GM23248 (cell line): ENCODE measurements around the gene CDH11. TPM values are rescaled to one million over a fixed set of nuclear protein-coding genes. Genes with fewer than 3 reads are reported as not detected.

Source experiments
- DNase-seq: peaks from one replicate; pipeline ENCODE4 v3.0.0-alpha.2; 2015
- H2AFZ ChIP-seq: fragments of 200-600 bp; sonication (generic); 2 replicates; pipeline ENCODE4 v1.6.1; 2016; ENCODE audit warnings: antibody characterized with exemption
- H3F3A ChIP-seq: fragments of 200-600 bp; sonication (generic); 2 replicates; pipeline ENCODE4 v1.6.1; 2016; ENCODE audit warnings: mild to moderate bottlenecking, antibody characterized with exemption, mixed run types; ENCODE audit not compliant: insufficient read depth
- H3K27ac ChIP-seq: fragments of 200-600 bp; sonication (generic); 2 replicates; pipeline ENCODE4 v1.5.1; 2016; ENCODE audit warnings: mild to moderate bottlenecking
- H3K27me3 ChIP-seq: fragments of 200-600 bp; sonication (generic); replicated peaks from 2 replicates; pipeline ENCODE4 v1.6.1; 2016; ENCODE audit warnings: mild to moderate bottlenecking; ENCODE audit not compliant: insufficient read depth
- H3K36me3 ChIP-seq: fragments of 200-600 bp; sonication (generic); 2 replicates; pipeline ENCODE4 v1.6.1; 2016; ENCODE audit warnings: low read depth, mild to moderate bottlenecking
- H3K4me1 ChIP-seq: fragments of 200-600 bp; sonication (generic); 2 replicates; pipeline ENCODE4 v1.6.1; 2016; ENCODE audit warnings: mild to moderate bottlenecking; ENCODE audit not compliant: insufficient read depth
- H3K4me2 ChIP-seq: fragments of 200-600 bp; sonication (generic); one replicate; pipeline ENCODE4 v1.6.1; 2016; ENCODE audit warnings: mild to moderate bottlenecking; ENCODE audit not compliant: unreplicated experiment
- H3K4me3 ChIP-seq: fragments of 200-600 bp; sonication (generic); 2 replicates; pipeline ENCODE4 v1.5.1; 2016; ENCODE audit warnings: mild to moderate bottlenecking
- H3K79me2 ChIP-seq: fragments of 200-600 bp; sonication (generic); 2 replicates; pipeline ENCODE4 v1.6.1; 2016; ENCODE audit warnings: mild to moderate bottlenecking; ENCODE audit not compliant: insufficient read depth
- H3K9ac ChIP-seq: fragments of 200-600 bp; sonication (generic); 2 replicates; pipeline ENCODE4 v1.6.1; 2016; ENCODE audit warnings: mild to moderate bottlenecking
- H3K9me2 ChIP-seq: fragments of 200-600 bp; sonication (generic); 2 replicates; pipeline ENCODE4 v1.6.1; 2016; ENCODE audit warnings: mixed run types, mild to moderate bottlenecking, moderate library complexity; ENCODE audit not compliant: insufficient read depth
- H3K9me3 ChIP-seq: fragments of 200-600 bp; sonication (generic); one replicate; pipeline ENCODE4 v1.6.1; 2017; ENCODE audit warnings: low read depth
- H4K20me1 ChIP-seq: fragments of 200-600 bp; sonication (generic); 2 replicates; pipeline ENCODE4 v1.6.0; 2016; ENCODE audit not compliant: insufficient read depth
- EZH2 ChIP-seq: fragments of 200-600 bp; sonication (generic); IDR thresholded peaks from 2 replicates; pipeline ENCODE4 v1.6.1; 2018; ENCODE audit warnings: antibody characterized with exemption, mild to moderate bottlenecking; ENCODE audit not compliant: insufficient read depth, poor library complexity, severe bottlenecking
- EZH2phosphoT487 ChIP-seq: fragments of 200-600 bp; sonication (generic); IDR thresholded peaks from 2 replicates; pipeline ENCODE4 v1.6.1; 2018; ENCODE audit warnings: antibody characterized with exemption, moderate library complexity, mild to moderate bottlenecking, low read depth; ENCODE audit not compliant: insufficient read depth
- WGBS, 2 experiments: methylation state at CpG; one replicate each; pipeline ENCODE4 v1.1.6; 2015 to 2017; ENCODE audit warnings: low lambda C conversion rate in 2 of 2, low coverage in 1 of 2; ENCODE audit errors: missing lambda C conversion rate in 2 of 2; 5-methylcytosine and 5-hydroxymethylcytosine counted together
- in situ Hi-C: fragments of 300-500 bp; cut with MboI; formaldehyde crosslinking; loops from 2 replicates; pipeline ENCODE4 v1.15.0; 2020
- polyA plus RNA-seq: library from polyadenylated mRNA; unstranded; fragments of >200 nt; fragmentation: Nextera tagmentation; extraction: Ambion mirVana; gene quantifications from 2 replicates; pipeline ENCODE4 v1.2.1, GENCODE V29; 2016
- total RNA-seq: library from RNA; depleted of rRNA; stranded (reverse); fragments of >200 nt; shearing (Covaris generic); gene quantifications from 2 replicates; pipeline ENCODE4 v1.2.3, GENCODE V29; 2014

Gene CDH11
- total and polyA plus RNA-seq, 2 experiments from 2014 or later, result 264 to 525 TPM

- Histone ChIP-seq H3K27me3 (no peaks in the 10 kb centered on the region), H3F3A (peaks cover 50% of the 10 kb centered on the region), H3K79me2 (peaks cover 100% of the 10 kb centered on the region), H4K20me1 (peaks cover 14% of the 10 kb centered on the region), H3K9me2 (no peaks in the 10 kb centered on the region), H2AFZ (no peak overlapping the region), H3K9me3 (no peaks in the 10 kb centered on the region), H3K27ac (no peak overlapping the region), H3K9ac (no peak overlapping the region), H3K4me2 (no peak overlapping the region), H3K4me3 (no peak overlapping the region), H3K36me3 (peaks cover 42% of the 10 kb centered on the region), H3K4me1 (peaks cover 45% of the 10 kb centered on the region)
- 95 to 100% methylated on average over 3 of the region's 3 CpGs for WGBS, 2 experiments
- no peak for TF ChIP-seq EZH2phosphoT487
- no peak for TF ChIP-seq EZH2
- DNase-seq, result no peak
- in situ Hi-C loops, result no loop called here
Observed at GRCh38 chr16:65057184-65057583, 64.7 kb downstream of the CDH11 start.

- Histone ChIP-seq H3K9ac (no peak overlapping the region), H3K9me2 (no peaks in the 10 kb centered on the region), H3K79me2 (peaks cover 100% of the 10 kb centered on the region), H2AFZ (no peak overlapping the region), H3K27me3 (no peaks in the 10 kb centered on the region), H3K4me2 (peak overlapping the region; percentile 2), H3K27ac (no peak overlapping the region), H3K4me3 (no peak overlapping the region), H3K9me3 (no peaks in the 10 kb centered on the region), H3F3A (peaks cover 49% of the 10 kb centered on the region), H3K4me1 (peaks cover 26% of the 10 kb centered on the region), H4K20me1 (peaks cover 16% of the 10 kb centered on the region), H3K36me3 (peaks cover 67% of the 10 kb centered on the region)
- 42 to 43% methylated on average over 1 of the region's 1 CpG for WGBS, 2 experiments
- no peak for DNase-seq
- in situ Hi-C loops, result no loop called here
- TF ChIP-seq EZH2, result no peak
- TF ChIP-seq EZH2phosphoT487, result no peak
Observed at GRCh38 chr16:65054457-65054856, 67.4 kb downstream of the CDH11 start.

DNA sequence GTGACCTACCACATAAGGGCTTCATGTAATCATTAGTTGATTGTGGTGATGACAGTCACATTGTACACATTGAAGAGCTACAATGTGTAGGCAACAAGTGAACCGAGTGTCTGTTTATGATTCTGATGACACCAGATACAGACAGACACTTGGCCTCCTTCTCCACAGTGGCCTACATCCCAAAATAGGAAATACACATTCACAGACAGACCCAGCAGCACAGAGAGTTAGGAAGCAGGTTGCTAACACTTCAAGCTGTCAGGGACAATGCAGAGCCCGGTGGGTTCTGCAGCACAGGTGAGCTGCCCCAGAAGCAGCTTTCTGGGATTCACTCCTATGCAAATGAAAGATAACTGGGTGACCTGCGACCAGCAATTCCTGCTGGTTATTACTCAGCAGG is 72.2 kb downstream of the CDH11 start:
- no peak for TF ChIP-seq EZH2
- TF ChIP-seq EZH2phosphoT487, result no peak
- no peak overlapping the region for H3K27ac ChIP-seq
- H3F3A ChIP-seq, result peaks cover 50% of the 10 kb centered on the region
- H2AFZ ChIP-seq, result no peak overlapping the region
- 77 to 81% methylated on average over 3 of the region's 3 CpGs for WGBS, 2 experiments
- H3K79me2 ChIP-seq, result peaks cover 98% of the 10 kb centered on the region
- H3K36me3 ChIP-seq, result peaks cover 63% of the 10 kb centered on the region
- no peak overlapping the region for H3K4me2 ChIP-seq
- peaks cover 21% of the 10 kb centered on the region for H4K20me1 ChIP-seq
- H3K27me3 ChIP-seq, result no peaks in the 10 kb centered on the region
- no peak overlapping the region for H3K9ac ChIP-seq
- no peak for DNase-seq
- no peak overlapping the region for H3K4me3 ChIP-seq
- in situ Hi-C loops, result no loop called here
- no peaks in the 10 kb centered on the region for H3K9me2 ChIP-seq
- no peaks in the 10 kb centered on the region for H3K9me3 ChIP-seq
- H3K4me1 ChIP-seq, result peaks cover 14% of the 10 kb centered on the region

GRCh38 chr16:65045961-65046360 is 75.9 kb downstream of the CDH11 start:
- H3K27ac ChIP-seq, result no peak overlapping the region
- 97 to 100% methylated on average over 7 of the region's 7 CpGs for WGBS, 2 experiments
- H4K20me1 ChIP-seq, result peaks cover 37% of the 10 kb centered on the region; the same call in 1 of the 2 replicates

More at GRCh38 chr16:65045961-65046360, 75.9 kb downstream of the CDH11 start:
- Histone ChIP-seq H3K4me1 (peaks cover 18% of the 10 kb centered on the region), H3K9me2 (no peaks in the 10 kb centered on the region), H3K9ac (no peak overlapping the region), H3K79me2 (peaks cover 98% of the 10 kb centered on the region), H3K4me2 (no peak overlapping the region), H3K9me3 (no peaks in the 10 kb centered on the region), H3K36me3 (peaks cover 62% of the 10 kb centered on the region), H3K4me3 (no peak overlapping the region), H2AFZ (no peak overlapping the region), H3F3A (peaks cover 70% of the 10 kb centered on the region), H3K27me3 (no peaks in the 10 kb centered on the region)
- in situ Hi-C loops, result no loop called here
- no peak for DNase-seq
- TF ChIP-seq EZH2, result no peak
- no peak for TF ChIP-seq EZH2phosphoT487
